GM12878 (cell line): ENCODE data around the gene PRIMPOL.
"Not testable (repeated sequence)": the region's sequence is repeated elsewhere in the genome, so short reads cannot be mapped to it uniquely, and the experiment has no call there.

Experiments used
- JUND ChIP-seq: IDR thresholded peaks from 2 replicates; pipeline ENCODE4 v1.6.1; 2012; ENCODE audit warnings: low read depth, mild to moderate bottlenecking, low read length, improper control_type of control experiment, moderate library complexity
- POLR2A ChIP-seq: IDR thresholded peaks from 2 replicates; pipeline ENCODE4 v1.6.1; 2011; ENCODE audit warnings: low read depth, mild to moderate bottlenecking, low read length
- ZNF274 ChIP-seq: IDR thresholded peaks from one replicate; pipeline ENCODE4 v1.8.0; 2011; ENCODE audit not compliant: insufficient read length, insufficient read depth
- TF ChIP-seq, protein P1 (sequence below), 3 experiments: IDR thresholded peaks in 2 of 3; conservative IDR thresholded peaks in 1 of 3; 2 replicates each; pipeline ENCODE4 v1.5.1; 2011; ENCODE audit warnings: low read depth in 3 of 3, low read length in 3 of 3, mild to moderate bottlenecking in 3 of 3, control low read depth in 2 of 3, moderate library complexity in 2 of 3, inconsistent platforms in 1 of 3, mixed read lengths in 1 of 3; ENCODE audit not compliant: control insufficient read depth in 2 of 3, insufficient read depth in 1 of 3; ENCODE audit errors: extremely low read depth in 1 of 3

DNA sequence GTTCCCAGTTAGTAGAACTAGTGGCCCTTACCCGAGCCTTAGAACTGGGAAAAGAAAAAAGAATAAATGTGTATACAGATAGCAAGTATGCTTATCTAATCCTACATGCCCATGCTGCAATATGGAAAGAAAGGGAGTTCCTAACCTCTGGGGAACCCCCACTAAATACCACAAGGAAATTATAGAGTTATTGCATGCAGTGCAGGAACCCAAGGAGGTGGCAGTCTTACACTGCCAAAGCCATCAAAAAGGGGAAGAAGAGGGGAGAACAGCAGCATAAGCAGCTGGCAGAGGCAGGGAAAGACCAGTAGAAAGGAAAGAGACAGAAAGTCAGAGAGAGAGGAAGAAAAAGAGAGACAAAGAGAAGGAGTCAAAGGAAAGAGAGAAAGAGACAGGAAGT, 90.0 kb downstream of the PRIMPOL start:
- TF ChIP-seq JUND, ZNF274, POLR2A: not testable (repeated sequence)
- TF ChIP-seq, protein P1, sequence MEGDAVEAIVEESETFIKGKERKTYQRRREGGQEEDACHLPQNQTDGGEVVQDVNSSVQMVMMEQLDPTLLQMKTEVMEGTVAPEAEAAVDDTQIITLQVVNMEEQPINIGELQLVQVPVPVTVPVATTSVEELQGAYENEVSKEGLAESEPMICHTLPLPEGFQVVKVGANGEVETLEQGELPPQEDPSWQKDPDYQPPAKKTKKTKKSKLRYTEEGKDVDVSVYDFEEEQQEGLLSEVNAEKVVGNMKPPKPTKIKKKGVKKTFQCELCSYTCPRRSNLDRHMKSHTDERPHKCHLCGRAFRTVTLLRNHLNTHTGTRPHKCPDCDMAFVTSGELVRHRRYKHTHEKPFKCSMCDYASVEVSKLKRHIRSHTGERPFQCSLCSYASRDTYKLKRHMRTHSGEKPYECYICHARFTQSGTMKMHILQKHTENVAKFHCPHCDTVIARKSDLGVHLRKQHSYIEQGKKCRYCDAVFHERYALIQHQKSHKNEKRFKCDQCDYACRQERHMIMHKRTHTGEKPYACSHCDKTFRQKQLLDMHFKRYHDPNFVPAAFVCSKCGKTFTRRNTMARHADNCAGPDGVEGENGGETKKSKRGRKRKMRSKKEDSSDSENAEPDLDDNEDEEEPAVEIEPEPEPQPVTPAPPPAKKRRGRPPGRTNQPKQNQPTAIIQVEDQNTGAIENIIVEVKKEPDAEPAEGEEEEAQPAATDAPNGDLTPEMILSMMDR (IDR thresholded peaks at IDR 0.05 in 2 of 3, conservative IDR thresholded peaks at IDR 0.05 in 1 of 3; ENCODE audit: control insufficient read depth in 2 of 3, extremely low read depth in 1 of 3, insufficient read depth in 1 of 3, low read depth in 3 of 3, low read length in 3 of 3), result not testable (repeated sequence)
